ENCODE data around the gene HTR3B. TPM values are rescaled to one million over a fixed set of nuclear protein-coding genes. Genes with fewer than 3 reads are reported as not detected.
A peak's percentile ranks its signal among the peaks of the same experiment; 100 is the strongest.

HTR3B gene
- total RNA-seq, 1 experiment from 2014 or later, result not detected

GRCh38 chr11:113980785-113981184, 76.2 kb downstream of the HTR3B start:
- H3K27ac Mint-ChIP-seq, result no peak overlapping the region
- TF ChIP-seq CTCF (conservative IDR thresholded peaks at IDR 0.05), result no peak
- H2BK120ac ChIP-seq (ENCODE audit: low read depth, low read length, poor library complexity, severe bottlenecking), result no peak overlapping the region
- no peak overlapping the region for H2AK5ac ChIP-seq (ENCODE audit: insufficient read length, low read length)
- H3K27ac ChIP-seq (ENCODE audit: insufficient read length, low read depth, low read length), result no peak overlapping the region
- H3K14ac ChIP-seq (ENCODE audit: insufficient read depth, low read length), result peak overlapping the region; percentile 46; the same call in 1 of the 2 replicates
- peaks cover 13% of the 10 kb centered on the region for H3K27me3 Mint-ChIP-seq (ENCODE audit: low read depth)
- H2BK20ac ChIP-seq (ENCODE audit: low read depth, low read length, poor library complexity, severe bottlenecking), result no peak overlapping the region
- H3K4me1 Mint-ChIP-seq, result peaks cover 3 to 6% of the 10 kb centered on the region in 2 experiments
- H3K4me2 ChIP-seq (ENCODE audit: insufficient read depth, insufficient read length, low read length), result no peak overlapping the region
- no peak overlapping the region for H3K23ac ChIP-seq (ENCODE audit: insufficient read length, low read depth, low read length)
- no peak overlapping the region for H3K56ac ChIP-seq (ENCODE audit: insufficient read length, low read depth, low read length)
- no peak overlapping the region for H3K18ac ChIP-seq (ENCODE audit: insufficient read length, low read depth, low read length)
- H3K4ac ChIP-seq (ENCODE audit: low read depth, low read length), result no peak overlapping the region
- no CpG with 5 or more reads among the region's 6 CpGs for WGBS (ENCODE audit: extremely low coverage, insufficient read length, low lambda C conversion rate)
- no peaks in the 10 kb centered on the region for H3K27me3 ChIP-seq (ENCODE audit: insufficient read depth, low read length)
- no peaks in the 10 kb centered on the region; a peak in 2 of 7 replicates for H3K36me3 Mint-ChIP-seq (ENCODE audit: insufficient read depth in 1 of 3, low read depth in 3 of 3)
- H4K5ac ChIP-seq (ENCODE audit: insufficient read length, low read depth, low read length), result no peak overlapping the region
- H4K8ac ChIP-seq (replicated peaks; ENCODE audit: insufficient read length, low read depth, low read length), result no peak overlapping the region
- no peaks in the 10 kb centered on the region for H3K9me3 ChIP-seq (ENCODE audit: control insufficient read depth, low read depth, low read length)
- H3K4me1 ChIP-seq (ENCODE audit: insufficient read depth, low read length), result no peaks in the 10 kb centered on the region
- no peak overlapping the region for H2BK12ac ChIP-seq (ENCODE audit: insufficient read length, low read depth, low read length)
- no peaks in the 10 kb centered on the region for H4K20me1 ChIP-seq (ENCODE audit: control insufficient read depth, insufficient read depth, insufficient read length)
- H2BK15ac ChIP-seq (ENCODE audit: low read depth, low read length), result no peak overlapping the region
- H2AFZ ChIP-seq (ENCODE audit: low read length), result no peak overlapping the region
- no peaks in the 10 kb centered on the region for H3K79me1 ChIP-seq (ENCODE audit: insufficient read depth, low read depth, low read length, poor library complexity, severe bottlenecking)
- DNase-seq, result no peak
- no peak overlapping the region for H3T11ph ChIP-seq (ENCODE audit: low read length)
- no peak overlapping the region for H3K4me3 Mint-ChIP-seq
- no peak overlapping the region for H2BK5ac ChIP-seq (ENCODE audit: insufficient read length, low read length)
- H3K23me2 ChIP-seq (ENCODE audit: insufficient read length, low read depth, low read length, poor library complexity, severe bottlenecking), result no peaks in the 10 kb centered on the region
- H3K9me3 Mint-ChIP-seq, result no peaks in the 10 kb centered on the region
- no peak overlapping the region for H3K9ac ChIP-seq (ENCODE audit: extremely low read depth, insufficient read length, low read length)
- no peaks in the 10 kb centered on the region for H3K79me2 ChIP-seq (ENCODE audit: insufficient read depth, low read length)
- no peak overlapping the region for H4K91ac ChIP-seq (ENCODE audit: insufficient read length, low read depth, low read length)
